ENCODE measurements around the gene CAMKK2.
"Not testable (repeated sequence)": the region's sequence is repeated elsewhere in the genome, so short reads cannot be mapped to it uniquely, and the experiment has no call there.

Gene CAMKK2

DNA sequence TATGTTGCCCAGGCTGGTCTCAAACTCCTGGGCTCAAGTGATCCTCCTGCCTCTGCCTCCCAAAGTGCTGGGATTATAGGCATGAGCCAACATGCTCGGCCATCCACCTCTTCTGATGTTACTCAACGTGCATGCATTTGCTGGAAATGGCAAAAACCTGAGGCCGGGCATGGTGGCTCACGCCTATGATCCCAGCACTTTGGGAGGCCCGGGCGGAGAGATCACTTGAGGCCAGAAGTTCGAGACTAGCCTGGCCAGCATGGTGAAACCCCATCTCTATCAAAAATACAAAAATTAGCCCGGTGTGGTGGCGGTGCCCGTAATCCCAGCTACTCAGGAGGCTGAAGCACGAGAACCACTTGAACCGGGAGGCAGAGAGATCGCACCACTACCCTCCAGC, 1.9 kb upstream of the CAMKK2 start:
- not testable (repeated sequence) for DNase-seq (ENCODE audit: low read depth)

DNA sequence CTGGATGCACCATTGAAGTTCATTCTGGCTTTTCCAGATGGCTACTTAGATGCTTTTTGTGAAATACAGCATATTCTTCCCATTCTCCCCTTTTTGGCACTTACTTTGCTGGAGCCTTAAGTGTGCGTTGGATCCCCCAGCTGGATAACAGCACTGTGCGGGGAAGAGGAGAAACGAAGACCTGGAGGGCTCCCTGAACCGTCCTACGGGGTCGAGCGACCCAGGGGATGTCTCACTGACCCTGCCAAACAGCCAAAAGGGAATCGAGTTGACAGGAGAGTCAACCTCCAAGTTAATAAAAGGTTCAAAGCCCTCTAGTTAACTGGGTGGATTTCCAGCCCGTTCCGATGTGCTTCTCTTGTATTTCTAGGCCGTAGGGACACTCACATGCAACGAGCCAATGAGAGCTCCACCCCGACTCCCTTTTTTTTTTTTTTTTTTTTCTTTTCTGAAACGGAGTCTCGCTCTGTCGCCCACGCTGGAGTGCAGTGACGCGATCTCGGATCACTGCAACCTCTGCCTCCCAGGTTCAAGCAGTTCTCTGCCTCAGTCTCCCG, 1.0 kb upstream of the CAMKK2 start:
- no peak for DNase-seq (ENCODE audit: low read depth)

DNA sequence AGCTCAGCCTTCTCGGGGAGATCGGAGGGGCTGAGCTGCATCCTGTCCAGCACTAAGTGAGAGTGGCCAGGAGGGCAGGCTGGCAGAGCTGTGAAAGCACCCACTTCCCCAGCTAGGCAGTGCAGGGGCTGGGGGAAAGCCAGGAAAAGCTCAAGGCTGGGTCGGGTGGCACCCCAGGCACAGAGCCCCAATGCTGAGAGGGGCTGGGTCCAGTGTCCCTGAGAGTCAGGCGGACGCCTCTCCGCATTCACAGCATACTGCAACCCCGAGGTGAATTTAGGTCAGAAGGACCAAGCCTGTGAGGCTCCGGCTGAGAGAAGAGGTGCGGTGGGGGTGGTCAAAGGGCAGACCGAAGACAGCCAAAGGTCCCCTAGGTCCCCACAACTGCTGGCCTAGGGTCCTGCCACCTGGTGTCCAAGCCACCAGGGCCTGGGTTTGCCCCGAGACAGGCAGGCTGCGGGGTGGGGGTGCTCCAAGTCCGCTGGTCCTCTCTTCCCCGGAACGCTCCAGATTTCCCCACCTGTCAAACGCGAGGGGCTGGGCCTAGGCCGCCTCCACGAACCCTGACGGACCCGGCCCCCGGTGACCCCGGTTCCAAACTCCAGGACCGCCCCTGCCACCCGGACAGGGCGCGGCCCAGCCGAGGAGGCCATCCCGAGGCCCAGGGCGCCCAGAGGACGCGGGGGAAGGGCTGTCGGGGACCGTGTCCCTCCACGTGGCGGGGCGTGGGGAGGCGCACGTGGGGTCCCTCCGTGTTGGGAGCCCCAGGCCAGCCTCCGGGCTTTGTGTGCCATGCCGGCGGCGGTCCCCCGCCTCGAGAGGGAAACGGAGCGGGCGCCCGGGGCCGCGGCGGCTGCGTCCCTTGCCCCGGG, 527 bp downstream of the CAMKK2 start:
- DNase-seq (ENCODE audit: low read depth): no peak

GRCh38 chr12:121295116-121295745, 1.3 kb downstream of the CAMKK2 start:
- no peak for DNase-seq (ENCODE audit: low read depth)

DNA sequence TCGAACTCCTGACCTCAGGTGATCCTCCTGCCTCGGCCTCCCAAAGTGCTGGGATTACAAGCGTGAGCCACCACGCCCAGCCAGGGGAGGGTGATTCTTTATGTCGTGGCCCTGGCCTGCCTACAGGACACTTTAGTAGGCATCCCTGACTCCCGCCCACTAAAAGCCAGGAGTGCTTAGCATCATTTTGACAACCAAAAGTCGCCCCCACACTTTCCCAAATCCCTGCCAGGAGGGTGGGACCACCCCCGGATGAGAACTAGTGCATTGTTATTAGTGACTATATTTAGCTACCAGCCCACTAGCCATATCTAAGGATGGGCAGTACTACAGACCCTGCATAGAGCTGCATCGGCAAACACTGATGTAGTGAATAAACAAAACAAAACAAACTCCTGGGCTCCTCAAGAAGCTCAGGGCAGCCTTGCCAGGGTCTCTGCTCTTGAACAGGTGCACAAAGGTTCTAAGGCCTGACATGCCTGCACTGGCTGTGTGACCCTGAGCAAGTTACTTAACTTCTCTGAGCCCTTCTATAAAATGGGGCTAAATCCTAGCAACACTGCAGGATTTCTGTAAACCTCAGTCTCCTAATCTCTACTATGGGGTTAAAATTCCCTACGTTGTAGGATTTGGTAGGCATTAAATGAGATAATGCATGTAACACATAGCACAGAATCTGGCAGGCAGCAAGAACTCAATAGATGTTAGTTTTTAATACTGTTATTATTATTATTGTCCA, 2.2 kb downstream of the CAMKK2 start:
- DNase-seq (ENCODE audit: low read depth): no peak

DNA sequence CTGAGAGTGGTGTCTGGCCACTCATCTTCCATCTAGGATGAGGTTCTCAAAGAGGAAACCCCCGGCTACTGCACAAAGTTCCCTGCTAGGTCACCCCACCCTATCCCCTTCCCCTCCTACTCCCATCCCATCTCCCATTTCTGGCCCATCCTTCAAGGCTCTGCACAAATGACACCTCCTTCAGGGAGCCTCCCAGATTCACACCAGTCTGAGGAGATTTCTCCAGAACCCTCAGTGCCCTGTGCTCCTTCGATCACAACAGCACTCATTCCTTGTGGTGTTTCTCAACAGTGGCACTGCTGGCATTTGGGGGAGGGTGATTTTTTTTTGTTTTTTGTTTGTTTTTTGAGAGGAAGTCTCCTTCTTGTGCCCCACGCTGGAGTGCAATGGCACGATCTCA, 2.9 kb downstream of the CAMKK2 start:
- DNase-seq (ENCODE audit: low read depth): no peak

DNA sequence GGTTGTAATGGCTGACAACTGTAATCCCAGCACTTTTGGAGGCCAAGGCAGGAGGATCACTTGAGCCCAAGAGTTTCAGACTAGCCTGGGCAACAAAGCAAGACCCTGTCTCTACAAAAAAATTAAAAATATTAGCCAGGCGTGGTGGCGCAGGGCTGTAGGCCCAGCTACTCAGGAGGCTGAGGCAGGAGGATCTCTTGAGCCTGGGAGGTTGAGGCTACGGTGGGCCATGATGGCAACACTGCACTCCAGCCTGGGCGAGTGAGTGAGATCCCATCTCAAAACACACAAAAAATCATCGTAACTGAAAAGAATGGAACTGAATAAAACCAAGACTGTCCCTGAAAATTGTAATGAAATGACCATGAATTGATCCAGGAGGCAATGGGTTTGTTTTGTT, 6.1 kb downstream of the CAMKK2 start:
- no peak for DNase-seq (ENCODE audit: low read depth)

GRCh38 chr12:121289962-121290361, 6.5 kb downstream of the CAMKK2 start:
- no peak for DNase-seq (ENCODE audit: low read depth)

DNA sequence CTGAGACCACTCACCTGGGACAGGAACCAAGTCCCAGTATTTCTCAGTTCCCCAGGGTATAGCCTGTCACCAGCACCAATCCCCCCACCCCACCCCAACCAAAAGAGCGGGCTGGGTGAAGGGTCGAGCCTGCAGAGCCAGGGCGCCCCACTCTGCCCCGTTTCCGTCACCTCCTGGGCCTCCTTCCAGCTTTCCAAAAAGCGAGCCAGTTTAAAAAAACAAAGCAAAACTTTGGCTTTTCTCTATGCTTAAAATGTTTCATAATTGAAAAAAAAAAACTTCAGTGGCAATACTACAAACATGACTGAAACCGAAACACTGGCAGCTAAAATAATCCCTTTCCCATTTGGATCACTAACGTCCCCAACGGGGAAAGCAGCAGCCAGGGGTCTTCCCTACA, 7.5 kb downstream of the CAMKK2 start:
- DNase-seq (ENCODE audit: low read depth): no peak

- no peak for DNase-seq (ENCODE audit: low read depth)
These were observed 8.2 kb downstream of the CAMKK2 start for GRCh38 chr12:121288158-121288845.

DNA sequence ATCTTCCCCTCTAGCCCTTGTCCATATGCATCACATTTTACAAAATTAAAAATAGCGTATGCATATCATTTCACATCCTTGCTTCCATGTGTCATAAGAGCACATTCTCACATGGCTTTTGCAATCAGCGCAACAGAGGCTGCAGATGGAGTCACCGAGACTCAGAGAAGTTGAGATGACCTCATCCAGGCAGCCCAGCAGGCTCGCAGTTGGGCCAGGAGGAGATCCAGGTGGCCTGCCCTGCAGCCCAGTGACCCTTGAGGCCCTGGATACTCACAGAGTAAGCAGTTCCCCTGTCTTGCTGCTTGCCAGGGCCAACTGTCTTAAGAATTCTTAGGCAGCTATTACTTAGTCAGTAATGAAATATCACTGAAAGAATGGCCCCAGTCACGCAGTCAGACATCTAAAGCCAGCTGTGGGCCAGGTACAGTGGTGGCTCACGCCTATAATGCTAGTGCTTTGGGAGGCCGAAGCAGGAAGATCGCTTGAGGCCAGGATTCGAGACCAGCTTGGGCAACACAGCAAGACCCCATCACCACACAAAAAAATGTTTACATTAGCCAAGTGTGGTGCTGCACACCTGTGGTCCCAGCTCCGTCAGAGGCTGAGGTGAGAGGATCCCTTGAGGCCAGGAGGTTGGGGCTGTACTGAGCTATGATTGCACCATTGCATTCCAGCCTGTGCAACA, 9.1 kb downstream of the CAMKK2 start:
- DNase-seq (ENCODE audit: low read depth): peak; percentile 65

DNA sequence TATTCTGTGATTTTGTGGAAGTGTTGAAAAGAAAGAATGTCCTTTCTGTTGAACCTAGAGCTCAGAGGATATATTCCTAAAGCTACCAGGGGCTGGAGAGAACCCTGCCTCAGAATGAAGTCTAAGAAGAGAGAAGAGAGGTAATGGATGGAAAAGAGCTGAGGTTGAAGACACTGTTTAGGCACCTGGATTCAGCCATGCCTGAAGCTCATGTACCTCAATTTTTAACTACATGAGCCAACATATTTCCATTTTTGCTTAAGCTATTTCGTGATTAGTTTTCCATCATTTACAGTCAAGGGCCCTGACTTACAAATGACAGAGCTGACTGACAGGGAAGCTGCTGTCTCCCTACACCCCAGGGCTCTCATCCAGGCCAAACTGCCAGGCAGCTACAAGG, 10.7 kb downstream of the CAMKK2 start:
- DNase-seq (ENCODE audit: low read depth): no peak

GRCh38 chr12:121284551-121285390, 11.7 kb downstream of the CAMKK2 start:
- no peak for DNase-seq (ENCODE audit: low read depth)

GRCh38 chr12:121283841-121284240, 12.7 kb downstream of the CAMKK2 start:
- DNase-seq (ENCODE audit: low read depth): no peak

GRCh38 chr12:121283388-121283787, 13.1 kb downstream of the CAMKK2 start:
- DNase-seq (ENCODE audit: low read depth): no peak

DNA sequence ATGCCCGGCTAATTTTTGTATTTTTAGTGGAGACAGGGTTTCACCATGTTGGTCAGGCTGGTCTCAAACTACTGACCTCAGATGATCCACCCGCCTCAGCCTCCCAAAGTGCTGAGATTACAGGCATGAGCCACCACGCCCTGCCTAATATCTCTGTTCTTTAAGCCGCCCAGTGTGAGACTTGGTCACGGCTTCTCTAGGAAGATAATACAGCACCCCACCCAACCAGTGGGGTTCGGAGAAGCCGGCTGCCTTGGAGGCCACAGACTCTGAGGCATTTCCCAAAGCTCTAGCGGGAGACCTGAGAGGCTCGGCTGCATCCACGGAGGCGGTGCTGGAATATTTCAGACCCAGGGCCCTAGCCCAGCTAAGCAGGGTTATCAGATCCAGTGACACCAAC, 13.6 kb downstream of the CAMKK2 start:
- not testable (repeated sequence) for DNase-seq (ENCODE audit: low read depth)

DNA sequence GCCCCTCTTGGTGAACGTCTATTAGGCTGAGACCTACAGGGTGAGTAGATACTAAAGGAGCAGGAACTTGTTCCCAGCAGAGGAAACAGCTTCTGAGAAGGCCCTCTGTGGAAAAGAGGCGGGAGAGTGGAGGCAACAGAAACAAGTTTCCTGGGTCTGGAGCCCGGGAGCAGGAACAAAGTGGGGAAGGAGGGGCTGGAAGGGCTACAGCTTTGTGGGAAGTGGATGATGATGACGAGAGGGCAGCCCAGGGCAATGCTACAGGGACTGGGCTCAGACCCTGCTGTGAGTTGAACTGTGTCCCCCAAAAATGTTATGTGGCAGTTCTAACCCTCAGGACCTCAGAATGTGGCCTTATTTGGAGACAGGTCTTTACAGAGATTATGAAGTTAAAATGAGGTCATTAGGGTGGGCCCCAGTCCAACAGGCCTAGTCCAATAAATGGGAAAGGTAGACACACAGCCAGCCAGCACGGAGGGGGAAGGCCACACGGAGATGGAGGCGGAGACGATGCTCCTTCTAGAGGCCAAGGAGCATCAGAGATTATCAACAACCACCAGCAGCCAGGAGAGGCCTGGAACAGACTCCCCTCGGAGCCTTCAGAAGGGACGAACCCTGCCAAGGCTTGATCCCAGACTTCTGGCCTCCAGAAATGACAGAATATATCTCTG, 14.3 kb downstream of the CAMKK2 start:
- DNase-seq (ENCODE audit: low read depth): no peak

GRCh38 chr12:121281116-121281515, 15.4 kb downstream of the CAMKK2 start:
- not testable (repeated sequence) for DNase-seq (ENCODE audit: low read depth)

DNA sequence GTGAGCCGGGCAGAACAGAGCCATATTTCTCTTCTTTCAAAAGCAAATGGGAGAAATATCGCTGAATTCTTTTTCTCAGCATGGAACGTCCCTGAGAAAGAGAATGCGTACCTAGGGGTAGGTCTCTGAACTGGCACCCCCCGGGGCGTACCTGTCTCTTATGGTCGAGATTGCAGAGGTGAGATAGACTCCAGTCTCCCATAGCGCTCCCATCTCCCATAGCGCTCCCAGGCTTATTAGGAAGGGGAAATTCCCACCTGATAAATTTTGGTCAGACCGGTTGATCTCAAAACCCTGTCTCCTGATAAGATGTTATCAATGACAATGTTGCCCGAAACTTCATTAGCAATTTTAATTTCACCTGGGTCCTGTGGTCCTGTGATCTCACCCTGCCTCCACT, 16.0 kb downstream of the CAMKK2 start:
- not testable (repeated sequence) for DNase-seq (ENCODE audit: low read depth)

GRCh38 chr12:121279507-121279915, 17.0 kb downstream of the CAMKK2 start:
- no peak for DNase-seq (ENCODE audit: low read depth)
